Activated T-helper 1 cell treated with anti-CD3 and anti-CD28 coated beads, Interleukin-12 subunit alpha, Interleukin-12 subunit beta, Interleukin-2, Interleukin-4 antibody, amounts not matched to agents 30 ng/mL and 10 ng/mL and 1 ng/mL, durations not matched to agents 14 hours and 24 hours and 36 hours (primary cell): Measurements from ENCODE around the gene PCGF5. TPM values are rescaled to one million over a fixed set of nuclear protein-coding genes. Genes with fewer than 3 reads are reported as not detected.

Experiments
- DNase-seq: peaks from one replicate; pipeline ENCODE4 v3.0.0; 2021; ENCODE audit warnings: low spot score
- H3K27ac Mint-ChIP-seq: one replicate; pipeline ENCODE4 v1.8.0; 2021; ENCODE audit warnings: mild to moderate bottlenecking, mixed read lengths
- H3K27me3 Mint-ChIP-seq: one replicate; pipeline ENCODE4 v1.8.0; 2022; ENCODE audit warnings: mild to moderate bottlenecking, moderate library complexity, mixed read lengths; ENCODE audit not compliant: insufficient read depth
- H3K36me3 Mint-ChIP-seq: one replicate; pipeline ENCODE4 v1.8.0; 2021; ENCODE audit warnings: low read depth, mixed read lengths
- H3K4me1 Mint-ChIP-seq: one replicate; pipeline ENCODE4 v1.8.0; 2021; ENCODE audit warnings: low read depth, mixed read lengths
- H3K4me3 Mint-ChIP-seq: one replicate; pipeline ENCODE4 v1.8.0; 2021; ENCODE audit warnings: mild to moderate bottlenecking, moderate library complexity, mixed read lengths
- H3K9me3 Mint-ChIP-seq: one replicate; pipeline ENCODE4 v1.8.0; 2021; ENCODE audit warnings: mixed read lengths
- intact Hi-C: fragments of 100-400 bp; cut with micrococcal nuclease; formaldehyde crosslinking; loops from one replicate; pipeline ENCODE4 v1.15.1; 2024
- total RNA-seq: library from RNA; stranded (reverse); gene quantifications from 2 replicates; pipeline ENCODE4 v1.2.3, GENCODE V29; 2022

Gene PCGF5
- total RNA-seq, 1 donor from 2014 or later, result 51.7 TPM

GRCh38 chr10:91197127-91197526 lies 23.3 kb upstream of the PCGF5 start:
- peaks cover 27% of the 10 kb centered on the region for H3K36me3 Mint-ChIP-seq
- no peak overlapping the region for H3K4me3 Mint-ChIP-seq
- H3K4me1 Mint-ChIP-seq, result peaks cover 77% of the 10 kb centered on the region
- intact Hi-C loops, result no loop called here
- H3K27me3 Mint-ChIP-seq, result no peaks in the 10 kb centered on the region
- no peak overlapping the region for H3K27ac Mint-ChIP-seq
- H3K9me3 Mint-ChIP-seq, result peaks cover 12% of the 10 kb centered on the region
- DNase-seq, result no peak

- peaks cover 9% of the 10 kb centered on the region for H3K9me3 Mint-ChIP-seq
- peak; percentile 19 for DNase-seq
- peaks cover 81% of the 10 kb centered on the region for H3K4me1 Mint-ChIP-seq
- H3K36me3 Mint-ChIP-seq, result peaks cover 19% of the 10 kb centered on the region
- intact Hi-C loops, result no loop called here
- peak overlapping the region; percentile 34 for H3K4me3 Mint-ChIP-seq
- no peaks in the 10 kb centered on the region for H3K27me3 Mint-ChIP-seq
- peak overlapping the region; percentile 92 for H3K27ac Mint-ChIP-seq
These were observed 21.7 kb upstream of the PCGF5 start for GRCh38 chr10:91198781-91199180.

GRCh38 chr10:91200314-91201212 lies 19.9 kb upstream of the PCGF5 start:
- Mint-ChIP-seq H3K27ac (peak overlapping the region; percentile 92), H3K4me3 (peak overlapping the region; percentile 68), H3K27me3 (no peaks in the 10 kb centered on the region), H3K36me3 (peaks cover 18% of the 10 kb centered on the region), H3K4me1 (peaks cover 80% of the 10 kb centered on the region), H3K9me3 (peaks cover 6% of the 10 kb centered on the region)
- DNase-seq, result no peak
- intact Hi-C loops, result loop anchor here (1.0 to 5.0 kb wide), 7 partner anchors 9 to 596 kb away; partner anchors contain the start of genes PCGF5 and RPP30

GRCh38 chr10:91201213-91201996 lies 19.1 kb upstream of the PCGF5 start:
- peaks cover 6% of the 10 kb centered on the region for H3K9me3 Mint-ChIP-seq
- intact Hi-C loops, result loop anchor here (1.0 to 5.0 kb wide), 7 partner anchors 10 to 595 kb away; partner anchors contain the start of genes PCGF5 and RPP30
- no peaks in the 10 kb centered on the region for H3K27me3 Mint-ChIP-seq
- peak; percentile 47 for DNase-seq
- peak overlapping the region; percentile 92 for H3K27ac Mint-ChIP-seq
- peak overlapping the region; percentile 68 for H3K4me3 Mint-ChIP-seq
- H3K36me3 Mint-ChIP-seq, result peaks cover 18% of the 10 kb centered on the region
- peaks cover 81% of the 10 kb centered on the region for H3K4me1 Mint-ChIP-seq

GRCh38 chr10:91206427-91206826 lies 14.0 kb upstream of the PCGF5 start:
- Mint-ChIP-seq H3K9me3 (no peaks in the 10 kb centered on the region), H3K4me1 (peaks cover 69% of the 10 kb centered on the region), H3K36me3 (peaks cover 15% of the 10 kb centered on the region), H3K4me3 (no peak overlapping the region), H3K27ac (no peak overlapping the region), H3K27me3 (no peaks in the 10 kb centered on the region)
- intact Hi-C loops, result no loop called here
- no peak for DNase-seq

- Mint-ChIP-seq H3K27ac (peak overlapping the region; percentile 70), H3K4me3 (no peak overlapping the region), H3K27me3 (no peaks in the 10 kb centered on the region), H3K9me3 (no peaks in the 10 kb centered on the region), H3K4me1 (peaks cover 63% of the 10 kb centered on the region), H3K36me3 (peaks cover 15% of the 10 kb centered on the region)
- intact Hi-C loops, result loop anchor here (1.0 kb wide), 1 partner anchor 12 kb away; no protein-coding TSS in a partner anchor
- DNase-seq, result no peak
These were observed 13.5 kb upstream of the PCGF5 start for GRCh38 chr10:91206837-91207474.

GRCh38 chr10:91208642-91209041 lies 11.8 kb upstream of the PCGF5 start:
- intact Hi-C loops, result no loop called here
- Mint-ChIP-seq H3K27ac (no peak overlapping the region), H3K4me1 (peaks cover 48% of the 10 kb centered on the region), H3K4me3 (no peak overlapping the region), H3K36me3 (peaks cover 15% of the 10 kb centered on the region), H3K9me3 (no peaks in the 10 kb centered on the region), H3K27me3 (no peaks in the 10 kb centered on the region)
- DNase-seq, result no peak

- intact Hi-C loops, result no loop called here
- Mint-ChIP-seq H3K27me3 (peaks cover 1% of the 10 kb centered on the region), H3K4me1 (peaks cover 40% of the 10 kb centered on the region), H3K9me3 (no peaks in the 10 kb centered on the region), H3K27ac (no peak overlapping the region), H3K36me3 (peaks cover 13% of the 10 kb centered on the region), H3K4me3 (no peak overlapping the region)
- DNase-seq, result no peak
These were observed 10.4 kb upstream of the PCGF5 start for GRCh38 chr10:91210014-91210413.

GRCh38 chr10:91210435-91210834 lies 10.0 kb upstream of the PCGF5 start:
- no peak overlapping the region for H3K27ac Mint-ChIP-seq
- H3K4me3 Mint-ChIP-seq, result no peak overlapping the region
- H3K4me1 Mint-ChIP-seq, result peaks cover 35% of the 10 kb centered on the region
- H3K36me3 Mint-ChIP-seq, result peaks cover 13% of the 10 kb centered on the region
- intact Hi-C loops, result no loop called here
- H3K9me3 Mint-ChIP-seq, result no peaks in the 10 kb centered on the region
- H3K27me3 Mint-ChIP-seq, result peaks cover 1% of the 10 kb centered on the region
- no peak for DNase-seq

- Mint-ChIP-seq H3K36me3 (peaks cover 13% of the 10 kb centered on the region), H3K9me3 (no peaks in the 10 kb centered on the region), H3K4me1 (peaks cover 36% of the 10 kb centered on the region), H3K27ac (no peak overlapping the region), H3K4me3 (no peak overlapping the region), H3K27me3 (peaks cover 1% of the 10 kb centered on the region)
- intact Hi-C loops, result no loop called here
- DNase-seq, result no peak
These were observed 8.8 kb upstream of the PCGF5 start for GRCh38 chr10:91211675-91212074.

- no peak for DNase-seq
- no peak overlapping the region for H3K27ac Mint-ChIP-seq
- H3K4me1 Mint-ChIP-seq, result peaks cover 22% of the 10 kb centered on the region
- H3K9me3 Mint-ChIP-seq, result no peaks in the 10 kb centered on the region
- intact Hi-C loops, result no loop called here
- H3K4me3 Mint-ChIP-seq, result no peak overlapping the region
- peaks cover 1% of the 10 kb centered on the region for H3K27me3 Mint-ChIP-seq
- peaks cover 4% of the 10 kb centered on the region for H3K36me3 Mint-ChIP-seq
These were observed 5.6 kb upstream of the PCGF5 start for GRCh38 chr10:91214911-91215310.

- Mint-ChIP-seq H3K4me3 (no peak overlapping the region), H3K27ac (no peak overlapping the region), H3K36me3 (peaks cover 1% of the 10 kb centered on the region), H3K4me1 (peaks cover 21% of the 10 kb centered on the region), H3K27me3 (peaks cover 1% of the 10 kb centered on the region), H3K9me3 (no peaks in the 10 kb centered on the region)
- intact Hi-C loops, result no loop called here
- DNase-seq, result no peak
These were observed 5.1 kb upstream of the PCGF5 start for GRCh38 chr10:91215384-91215783.
